Neutrophil (primary cell): ENCODE results near the gene RPS3.
"Not testable (repeated sequence)": the region's sequence is repeated elsewhere in the genome, so short reads cannot be mapped to it uniquely, and the experiment has no call there.

Source experiments
- H3K27ac ChIP-seq: fragments of 200-600 bp; sonication (generic); 2 replicates; pipeline ENCODE4 v1.5.1; 2016; ENCODE audit warnings: mild to moderate bottlenecking, moderate library complexity
- H3K27me3 ChIP-seq: fragments of 200-600 bp; sonication (generic); 2 replicates; pipeline ENCODE4 v1.6.0; 2016; ENCODE audit warnings: mild to moderate bottlenecking
- H3K36me3 ChIP-seq: fragments of 200-600 bp; sonication (generic); 2 replicates; pipeline ENCODE4 v1.5.1; 2017
- H3K4me1 ChIP-seq, 2 experiments: fragments of 200-600 bp in 1 of 2; sonication (generic) in 1 of 2; 1 replicate in 1 of 2; 2 replicates in 1 of 2; pipeline versions ENCODE4 v1.5.1 to v1.6.1; 2013 to 2016; ENCODE audit warnings: low read depth in 1 of 2, low read length in 1 of 2, mild to moderate bottlenecking in 1 of 2, moderate library complexity in 1 of 2; ENCODE audit not compliant: control insufficient read depth in 1 of 2, insufficient read depth in 1 of 2
- H3K4me3 ChIP-seq, 2 experiments: fragments of 200-600 bp in 1 of 2; sonication (generic) in 1 of 2; 1 replicate in 1 of 2; 2 replicates in 1 of 2; pipeline ENCODE4 v1.5.1; 2013 to 2016; ENCODE audit warnings: low read depth in 1 of 2, low read length in 1 of 2, mild to moderate bottlenecking in 1 of 2, moderate library complexity in 1 of 2
- H3K9me3 ChIP-seq: fragments of 200-600 bp; sonication (generic); 2 replicates; pipeline ENCODE4 v1.5.1; 2016
- CTCF ChIP-seq: fragments of 200-600 bp; sonication (generic); IDR thresholded peaks from 2 replicates; pipeline ENCODE4 v1.5.1; 2016; ENCODE audit warnings: antibody characterized with exemption

Gene RPS3

GRCh38 chr11:75403983-75404658 lies 4.8 kb downstream of the RPS3 start:
- no peak overlapping the region for H3K4me3 ChIP-seq
- H3K27me3 ChIP-seq, result no peaks in the 10 kb centered on the region
- H3K36me3 ChIP-seq, result peaks cover 65% of the 10 kb centered on the region
- H3K27ac ChIP-seq, result no peak overlapping the region
- no peaks in the 10 kb centered on the region for H3K9me3 ChIP-seq
- no peak for TF ChIP-seq CTCF
- peaks cover 18 to 19% of the 10 kb centered on the region in 2 experiments for H3K4me1 ChIP-seq

DNA sequence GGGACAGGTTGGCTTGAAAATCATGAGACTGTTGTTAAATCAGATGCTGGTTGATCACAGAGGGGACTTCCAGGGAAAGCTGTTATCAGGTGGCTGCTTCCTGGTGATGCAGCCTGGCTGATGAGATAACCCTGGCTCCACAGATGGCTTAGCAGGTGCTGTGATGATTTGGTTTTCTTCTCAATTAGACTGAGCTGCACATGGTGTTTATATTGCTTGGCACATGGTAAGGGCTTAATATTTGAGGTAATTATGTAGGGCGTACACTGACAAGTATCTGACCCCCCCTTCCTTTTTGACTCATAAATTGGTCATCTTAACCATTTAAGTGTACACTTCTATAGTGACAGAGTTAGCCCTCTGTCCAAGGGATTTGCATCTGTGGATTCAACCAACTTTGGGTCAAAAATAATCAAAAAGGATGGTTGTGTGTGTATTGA lies 7.0 kb downstream of the RPS3 start:
- Histone ChIP-seq H3K27me3 (no peaks in the 10 kb centered on the region), H3K36me3 (peaks cover 59% of the 10 kb centered on the region), H3K4me1 (peaks cover under 1 to 1% of the 10 kb centered on the region in 2 experiments), H3K4me3 (no peak overlapping the region), H3K27ac (no peak overlapping the region), H3K9me3 (no peaks in the 10 kb centered on the region)
- TF ChIP-seq CTCF, result no peak

DNA sequence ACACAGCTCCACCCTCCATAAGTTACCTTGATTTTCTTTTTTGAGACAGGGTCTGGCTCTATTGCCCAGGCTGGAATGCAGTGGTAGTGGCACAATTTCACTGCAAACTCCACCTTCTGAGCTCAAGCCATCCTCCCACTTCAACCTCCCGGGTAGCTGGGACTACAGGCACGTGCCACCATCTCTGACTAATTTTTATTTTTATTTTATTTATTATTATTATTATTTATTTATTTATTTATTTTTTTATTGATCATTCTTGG lies 9.6 kb downstream of the RPS3 start:
- Histone ChIP-seq H3K4me1 (no peaks in the 10 kb centered on the region), H3K27ac (no peak overlapping the region), H3K27me3 (no peaks in the 10 kb centered on the region), H3K4me3 (no peak overlapping the region), H3K36me3 (peaks cover 53% of the 10 kb centered on the region), H3K9me3 (no peaks in the 10 kb centered on the region)
- TF ChIP-seq CTCF, result no peak

DNA sequence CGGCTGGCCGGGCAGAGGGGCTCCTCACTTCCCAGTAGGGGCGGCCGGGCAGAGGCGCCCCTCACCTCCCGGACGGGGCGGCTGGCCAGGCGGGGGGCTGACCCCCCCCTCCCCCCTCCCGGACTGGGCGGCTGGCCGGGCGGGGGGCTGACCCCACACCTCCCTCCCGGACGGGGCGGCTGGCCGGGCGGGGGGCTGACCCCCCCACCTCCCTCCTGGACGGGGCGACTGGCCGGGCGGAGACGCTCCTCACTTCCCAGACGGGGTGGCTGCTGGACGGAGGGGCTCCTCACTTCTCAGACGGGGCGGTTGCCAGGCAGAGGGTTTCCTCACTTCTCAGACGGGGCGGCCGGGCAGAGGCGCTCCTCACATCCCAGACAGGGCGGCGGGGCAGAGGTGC lies 10.7 kb downstream of the RPS3 start:
- not testable (repeated sequence) for H3K9me3 ChIP-seq, H3K4me1 ChIP-seq
- peaks cover 50% of the 10 kb centered on the region for H3K36me3 ChIP-seq

DNA sequence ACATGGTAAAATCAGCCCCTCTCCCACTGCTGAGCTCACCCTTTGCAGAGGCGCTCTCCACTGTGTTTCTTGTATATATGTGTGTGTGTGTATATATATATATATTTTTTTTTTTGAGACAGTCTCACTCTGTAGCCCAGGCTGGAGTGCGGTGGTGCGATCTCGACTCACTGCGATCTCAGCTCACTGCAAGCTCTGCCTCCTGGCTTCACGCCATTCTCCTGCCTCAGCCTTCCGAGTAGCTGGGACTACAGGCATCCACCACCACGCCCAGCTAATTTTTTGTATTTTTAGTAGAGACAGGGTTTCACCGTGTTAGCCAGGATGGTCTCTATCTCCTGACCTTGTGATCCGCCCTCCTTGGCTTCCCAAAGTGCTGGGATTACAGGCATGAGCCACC lies 13.8 kb downstream of the RPS3 start:
- peaks cover 36% of the 10 kb centered on the region for H3K36me3 ChIP-seq
- not testable (repeated sequence) for H3K27me3 ChIP-seq, H3K4me3 ChIP-seq, H3K27ac ChIP-seq, H3K9me3 ChIP-seq, H3K4me1 ChIP-seq

More for the DNA sequence above, 10.7 kb downstream of the RPS3 start:
- not testable (repeated sequence) for H3K27ac ChIP-seq, H3K27me3 ChIP-seq, H3K4me3 ChIP-seq

DNA sequence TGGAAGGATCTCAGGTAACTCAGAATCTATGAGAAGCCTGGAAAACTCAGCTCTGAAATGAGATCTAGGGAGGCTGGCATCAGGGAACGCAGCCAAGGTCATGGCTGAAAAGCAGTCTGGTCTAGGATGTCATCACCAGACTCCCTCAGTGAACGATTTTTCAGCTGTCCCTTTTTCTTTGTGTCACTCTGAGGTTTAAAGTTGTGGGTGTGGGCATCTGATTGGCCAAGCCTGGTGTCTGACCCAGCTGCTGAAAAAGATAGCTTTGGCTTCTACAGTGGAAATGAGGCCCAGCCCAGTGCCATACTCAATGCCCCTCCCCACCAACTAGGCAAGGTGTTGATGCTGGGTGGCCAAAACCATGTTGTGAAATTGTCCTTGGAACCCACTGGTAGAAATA lies 14.5 kb downstream of the RPS3 start:
- Histone ChIP-seq H3K4me1 (no peaks in the 10 kb centered on the region), H3K27me3 (no peaks in the 10 kb centered on the region), H3K36me3 (peaks cover 36% of the 10 kb centered on the region), H3K9me3 (no peaks in the 10 kb centered on the region), H3K27ac (no peak overlapping the region), H3K4me3 (no peak overlapping the region)
- TF ChIP-seq CTCF, result no peak
